ENCODE measurements around the gene ARID5A. TPM values are rescaled to one million over a fixed set of nuclear protein-coding genes. Genes with fewer than 3 reads are reported as not detected.

ARID5A gene
- total RNA-seq, 2 experiments from 2014 or later = 61.5 to 64.3 TPM

- no peak for TF ChIP-seq CTCF (IDR thresholded peaks at IDR 0.05)
- no peaks in the 10 kb centered on the region for H3K36me3 Mint-ChIP-seq (ENCODE audit: low read depth)
- no peaks in the 10 kb centered on the region for H3K4me1 Mint-ChIP-seq (ENCODE audit: low read depth)
- DNase-seq = no peak
- no peak overlapping the region for H3K27ac Mint-ChIP-seq
- no peaks in the 10 kb centered on the region for H3K9me3 Mint-ChIP-seq
- POLR2A ChIA-PET = no interaction called here
- intact Hi-C loops (cut with micrococcal nuclease) = no loop called here
- no peaks in the 10 kb centered on the region for H3K27me3 Mint-ChIP-seq
- H3K4me3 Mint-ChIP-seq = no peak overlapping the region
- no peak for ATAC-seq
- CTCF ChIA-PET = interaction anchor here (3.2 kb wide), 1 partner anchor 10 kb away, joined by 20 read pairs; no protein-coding TSS in a partner anchor
These were observed 28.0 kb downstream of the ARID5A start for GRCh38 chr2:96564563-96564962.

GRCh38 chr2:96565111-96565510 is 28.6 kb downstream of the ARID5A start:
- H3K36me3 Mint-ChIP-seq (ENCODE audit: low read depth) = no peaks in the 10 kb centered on the region
- DNase-seq (no peak), ATAC-seq (no peak)
- H3K27me3 Mint-ChIP-seq = no peaks in the 10 kb centered on the region
- ChIA-PET POLR2A (interaction anchor here (1.8 kb wide), 1 partner anchor 18 kb away, joined by 6 read pairs; no protein-coding TSS in a partner anchor), CTCF (interaction anchor here (3.2 kb wide), 1 partner anchor 11 kb away, joined by 20 read pairs; no protein-coding TSS in a partner anchor)
- H3K27ac Mint-ChIP-seq = no peak overlapping the region
- H3K4me3 Mint-ChIP-seq = no peak overlapping the region
- H3K9me3 Mint-ChIP-seq = no peaks in the 10 kb centered on the region
- TF ChIP-seq CTCF (IDR thresholded peaks at IDR 0.05) = no peak
- intact Hi-C loops (cut with micrococcal nuclease) = no loop called here
- H3K4me1 Mint-ChIP-seq (ENCODE audit: low read depth) = no peaks in the 10 kb centered on the region

GRCh38 chr2:96568094-96568493 is 31.5 kb downstream of the ARID5A start:
- no peak for ATAC-seq
- no peak for DNase-seq
- no peak overlapping the region for H3K4me3 Mint-ChIP-seq
- H3K27me3 Mint-ChIP-seq = no peaks in the 10 kb centered on the region
- no peaks in the 10 kb centered on the region for H3K9me3 Mint-ChIP-seq
- no peaks in the 10 kb centered on the region for H3K4me1 Mint-ChIP-seq (ENCODE audit: low read depth)
- ChIA-PET CTCF (no interaction called here), POLR2A (no interaction called here)
- no peaks in the 10 kb centered on the region for H3K36me3 Mint-ChIP-seq (ENCODE audit: low read depth)
- no peak for TF ChIP-seq CTCF (IDR thresholded peaks at IDR 0.05)
- no peak overlapping the region for H3K27ac Mint-ChIP-seq
- intact Hi-C loops (cut with micrococcal nuclease) = no loop called here

- no peaks in the 10 kb centered on the region for H3K36me3 Mint-ChIP-seq (ENCODE audit: low read depth)
- no peaks in the 10 kb centered on the region for H3K9me3 Mint-ChIP-seq
- no peak overlapping the region for H3K4me3 Mint-ChIP-seq
- POLR2A ChIA-PET = no interaction called here
- H3K4me1 Mint-ChIP-seq (ENCODE audit: low read depth) = no peaks in the 10 kb centered on the region
- no peak for TF ChIP-seq CTCF (IDR thresholded peaks at IDR 0.05)
- no peak for ATAC-seq
- intact Hi-C loops (cut with micrococcal nuclease) = no loop called here
- H3K27me3 Mint-ChIP-seq = no peaks in the 10 kb centered on the region
- CTCF ChIA-PET = no interaction called here
- DNase-seq = no peak
- no peak overlapping the region for H3K27ac Mint-ChIP-seq
These were observed 37.8 kb downstream of the ARID5A start for GRCh38 chr2:96574364-96574763.

- no peak overlapping the region for H3K4me3 Mint-ChIP-seq
- DNase-seq = no peak
- POLR2A ChIA-PET = no interaction called here
- no peak overlapping the region for H3K27ac Mint-ChIP-seq
- no peak for TF ChIP-seq CTCF (IDR thresholded peaks at IDR 0.05)
- H3K4me1 Mint-ChIP-seq (ENCODE audit: low read depth) = no peaks in the 10 kb centered on the region
- H3K36me3 Mint-ChIP-seq (ENCODE audit: low read depth) = no peaks in the 10 kb centered on the region
- intact Hi-C loops (cut with micrococcal nuclease) = no loop called here
- H3K9me3 Mint-ChIP-seq = no peaks in the 10 kb centered on the region
- no peaks in the 10 kb centered on the region for H3K27me3 Mint-ChIP-seq
- CTCF ChIA-PET = interaction anchor here (0.8 kb wide), 1 partner anchor 22 kb away, joined by 4 read pairs; no protein-coding TSS in a partner anchor
- no peak for ATAC-seq
These were observed 39.4 kb downstream of the ARID5A start for GRCh38 chr2:96575785-96576456.

Data from activated CD8-positive, alpha-beta T cell treated with anti-CD3 and anti-CD28 coated beads for 36 hours (primary cell).